DMS 273 treated with DMSO at 0.1 percent for 48 hours (cell line): Measurements from ENCODE around the gene GCK.

Experiments used
- DNase-seq: peaks from one replicate; lab custom pipeline; 2025; lab: John Stamatoyannopoulos, UW

GCK gene

DNA sequence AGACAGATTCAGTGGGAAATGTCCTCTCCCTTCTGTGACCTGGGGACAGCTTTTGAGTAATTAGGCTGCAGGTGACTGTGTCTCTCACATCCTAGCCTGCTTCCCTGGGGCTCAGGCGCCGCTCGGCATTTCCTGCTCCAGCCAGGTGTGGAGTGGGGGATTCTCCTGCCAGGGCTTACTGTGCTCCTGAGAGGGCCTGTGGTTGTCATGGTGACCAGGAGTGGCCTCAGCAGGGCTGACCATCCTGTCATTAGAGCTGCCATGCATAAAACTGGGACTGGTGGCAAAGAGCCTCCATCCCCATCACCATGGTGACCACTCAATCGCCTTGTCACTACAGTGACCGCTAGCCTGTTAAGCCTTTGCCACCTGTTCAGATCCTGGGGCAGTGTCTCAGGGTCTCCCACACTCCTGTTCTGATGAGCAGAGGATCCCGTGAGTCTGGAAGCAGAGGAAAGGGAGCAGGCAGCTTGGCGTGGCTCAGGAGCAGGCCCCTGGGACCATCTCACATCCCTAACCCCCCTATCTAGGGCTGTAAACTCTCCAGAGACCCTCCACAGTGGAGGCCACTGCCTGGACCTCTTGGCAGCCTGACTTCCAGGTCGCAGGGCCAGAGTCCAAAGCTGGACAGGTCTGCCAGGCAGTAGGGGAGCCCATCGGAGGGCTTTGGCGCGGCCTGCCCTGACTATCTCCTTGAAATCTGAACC, at the start of gene GCK:
GCK (minus strand) TSS at position 154 of the 707 bp plus-strand sequence. CDS start 486 bp downstream, outside the sequence.
- DNase-seq = no peak

DNA sequence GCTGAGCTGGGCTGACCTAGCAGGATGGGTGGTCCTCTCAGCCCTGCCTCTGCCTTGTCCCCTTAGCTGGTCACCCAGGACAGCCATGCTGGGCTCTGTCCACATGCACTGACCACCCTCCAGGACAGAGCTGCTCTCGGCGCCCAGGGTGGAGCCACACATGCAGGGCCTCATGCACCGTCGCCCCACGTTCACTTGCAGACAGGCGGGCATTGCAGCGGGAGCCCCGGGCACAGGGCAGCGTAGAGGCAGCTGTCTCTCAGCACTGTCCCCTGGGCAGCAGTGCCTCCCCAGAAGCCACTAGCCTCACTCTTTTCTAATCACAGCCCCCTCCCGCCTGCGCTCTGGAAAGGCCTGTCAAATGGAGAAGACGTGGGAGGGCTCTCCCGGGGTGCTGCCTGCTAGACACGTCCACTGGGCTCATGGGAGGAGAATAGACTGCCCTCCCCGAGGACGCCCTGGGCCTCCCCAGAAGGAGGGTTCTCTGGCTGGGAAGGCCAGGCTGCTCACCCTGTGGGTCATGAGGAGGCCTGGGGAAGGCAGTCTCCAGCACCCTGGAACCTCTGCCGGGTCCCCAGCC, 49.0 kb upstream of the GCK start:
- DNase-seq = no peak

DNA sequence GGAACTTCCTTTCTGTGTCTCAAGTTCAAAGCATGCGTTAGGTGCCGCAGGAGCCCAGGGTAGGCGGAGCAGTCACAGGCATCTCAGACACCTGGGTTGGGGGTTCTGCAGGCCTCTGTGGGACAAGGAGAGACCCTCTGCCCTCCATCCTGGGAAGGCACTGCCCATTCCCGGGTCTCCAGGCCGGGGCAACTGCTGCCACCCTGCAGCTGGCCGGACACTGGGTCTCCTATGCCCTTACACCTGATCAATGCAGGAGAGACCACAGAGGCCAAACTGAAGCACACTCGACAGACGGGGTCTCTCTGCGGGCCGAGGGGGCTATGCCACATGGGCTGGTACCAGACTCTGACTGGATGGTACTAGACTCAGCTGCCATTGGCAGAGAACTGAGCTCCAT, 48.5 kb upstream of the GCK start:
- DNase-seq = no peak

DNA sequence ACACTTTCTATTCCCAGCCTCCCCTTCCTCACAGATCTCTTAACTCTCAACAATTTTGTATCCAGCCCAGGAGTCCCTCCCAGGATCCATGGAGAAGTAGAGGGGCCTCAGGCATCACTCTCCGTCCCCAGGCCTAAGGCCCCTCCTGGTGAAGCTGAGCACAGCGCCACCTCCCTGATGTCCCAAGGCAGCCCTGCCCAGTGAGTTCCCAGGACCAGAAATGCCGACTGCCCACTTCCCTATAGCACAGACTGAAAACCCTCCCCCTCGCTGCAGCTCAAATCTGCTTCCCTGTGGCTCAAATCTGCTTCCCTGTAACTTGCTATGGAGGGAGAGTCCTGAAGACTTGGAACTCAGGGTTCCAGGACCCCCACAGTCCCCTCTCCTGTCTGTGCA, 47.1 kb upstream of the GCK start:
- DNase-seq = no peak

DNA sequence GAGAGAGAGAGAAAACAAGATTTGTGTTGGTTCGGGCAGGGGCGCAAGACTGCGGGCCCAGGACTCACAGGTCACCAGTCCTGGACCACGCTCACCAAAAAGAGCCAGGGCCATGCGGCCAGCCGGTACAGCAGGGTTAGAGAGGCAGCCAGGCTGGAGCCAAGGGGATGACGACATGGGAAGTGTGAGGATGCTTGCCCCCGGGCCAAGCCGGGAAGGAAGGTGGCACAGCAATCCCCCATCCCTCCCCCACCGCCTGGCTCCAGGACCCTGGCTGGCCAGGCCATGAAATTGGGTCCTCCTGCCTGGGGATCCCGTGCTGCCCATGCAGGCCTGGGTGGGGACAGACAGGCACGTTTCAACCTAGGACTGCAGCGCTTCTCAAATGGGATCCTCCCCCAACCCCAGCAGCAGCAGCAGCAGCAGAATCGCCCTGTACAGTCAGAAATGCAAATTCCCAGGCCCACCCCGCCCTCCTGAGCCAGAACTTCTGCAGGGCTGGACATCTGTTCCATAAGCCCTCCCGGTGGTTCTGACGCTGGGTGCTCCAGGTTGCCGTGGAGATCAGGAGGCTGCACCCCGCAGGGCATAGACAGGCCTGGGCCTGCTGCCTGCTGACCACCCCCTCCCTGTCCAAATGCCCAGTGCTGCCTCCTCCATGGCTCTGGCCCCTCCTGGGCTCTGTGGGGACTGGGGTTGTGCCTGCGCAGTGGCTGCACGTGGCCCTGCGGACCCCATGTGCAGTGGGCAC, 46.5 kb upstream of the GCK start:
- no peak for DNase-seq

DNA sequence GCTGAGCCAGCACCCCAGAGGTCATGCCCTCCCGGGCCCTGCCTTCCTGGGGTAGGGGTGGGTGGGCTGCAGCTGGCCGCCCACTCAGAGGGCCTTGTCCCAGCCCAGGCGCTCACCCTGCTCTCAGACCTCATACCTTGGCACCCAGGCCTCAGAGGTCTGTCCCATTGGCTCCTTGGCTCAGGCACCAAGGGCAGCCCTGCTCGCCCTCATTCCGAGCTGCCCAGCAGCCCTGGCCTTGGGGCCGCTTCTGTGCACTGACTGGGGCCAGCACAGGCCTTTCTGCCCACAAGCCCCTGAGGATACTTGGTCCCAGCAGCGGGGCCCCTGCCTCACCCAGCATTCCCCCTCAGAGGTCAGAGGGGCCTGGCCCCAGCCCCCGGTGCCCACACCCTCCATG, 45.8 kb upstream of the GCK start:
- no peak for DNase-seq

DNA sequence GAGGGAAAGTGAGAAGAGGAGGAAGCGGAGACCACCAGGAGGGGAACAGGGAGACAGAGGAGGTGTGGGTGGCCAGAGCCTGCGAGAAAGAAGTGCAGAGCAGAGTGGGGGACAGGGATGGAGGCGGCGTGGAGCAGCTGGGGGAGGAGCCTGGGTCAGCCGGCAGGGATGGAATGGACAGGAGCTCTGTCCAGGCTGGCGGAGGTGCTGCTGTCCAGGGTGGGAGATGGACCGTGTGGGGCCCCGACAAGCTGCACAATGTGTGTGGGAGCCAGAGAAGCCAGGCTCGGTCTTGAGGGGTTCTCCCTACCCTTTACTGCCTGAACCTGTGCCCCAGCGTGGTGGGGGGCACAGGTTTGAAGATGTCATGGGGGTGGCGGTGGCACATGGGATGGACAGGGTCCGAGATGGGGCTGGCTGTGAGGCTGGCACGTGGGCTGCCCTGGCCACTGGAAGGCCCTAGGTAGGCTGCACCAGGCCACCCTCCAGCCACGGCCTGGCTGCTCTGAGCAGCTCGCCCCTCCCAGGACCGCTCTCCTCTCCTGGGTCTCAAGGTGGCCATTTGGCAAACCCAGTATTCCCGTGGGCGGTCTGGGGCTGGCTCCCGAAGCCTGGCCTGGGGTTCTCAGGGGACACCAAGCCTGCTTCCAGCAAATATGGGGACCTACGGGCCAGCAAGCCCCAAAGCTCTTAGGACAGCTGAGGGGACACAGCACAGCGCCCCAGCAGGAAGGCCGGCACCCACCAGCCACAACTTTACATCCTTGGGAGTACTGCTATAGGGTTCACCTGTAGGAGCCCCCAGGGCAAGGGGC, 43.9 kb upstream of the GCK start:
- DNase-seq = no peak

DNA sequence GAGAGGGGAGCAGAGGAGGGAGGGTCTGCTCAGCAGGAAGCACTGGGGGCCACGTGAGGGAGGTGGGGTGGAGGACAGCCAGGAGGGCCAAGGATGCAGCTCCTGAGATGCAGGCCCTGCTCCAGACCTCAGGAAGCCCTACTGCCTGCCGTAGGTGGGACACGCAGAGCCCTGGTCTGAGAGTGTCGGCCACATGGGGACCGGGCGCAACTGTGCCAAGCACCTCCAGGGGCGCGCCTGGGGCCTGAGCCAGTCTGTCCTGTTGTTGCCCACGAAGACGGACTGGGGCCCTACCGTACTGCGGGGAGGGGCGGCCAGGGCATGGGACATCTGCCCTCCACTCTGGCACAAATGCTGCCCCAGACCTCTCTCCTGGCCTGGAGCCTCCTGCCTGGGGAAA, 43.2 kb upstream of the GCK start:
- no peak for DNase-seq

DNA sequence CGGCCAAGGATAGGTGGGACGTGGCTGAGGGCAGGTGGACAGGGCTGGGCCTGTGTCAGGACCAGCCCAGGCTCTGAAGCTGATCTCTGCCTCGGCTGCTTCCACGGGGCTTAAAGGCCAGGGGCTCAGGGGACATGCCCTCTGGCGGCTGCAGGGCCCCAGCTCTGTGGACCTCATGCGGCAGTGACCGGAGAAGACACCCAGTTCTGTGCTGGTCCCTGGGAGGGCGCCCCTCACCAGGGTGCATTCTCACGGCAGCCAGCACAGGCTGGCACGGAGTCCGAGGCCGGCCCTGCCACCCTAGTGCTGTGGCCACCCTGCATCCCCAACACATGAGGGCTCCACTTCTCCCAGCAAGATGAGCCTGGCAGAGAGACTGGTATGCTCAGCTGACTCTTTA, 41.8 kb upstream of the GCK start:
- no peak for DNase-seq

DNA sequence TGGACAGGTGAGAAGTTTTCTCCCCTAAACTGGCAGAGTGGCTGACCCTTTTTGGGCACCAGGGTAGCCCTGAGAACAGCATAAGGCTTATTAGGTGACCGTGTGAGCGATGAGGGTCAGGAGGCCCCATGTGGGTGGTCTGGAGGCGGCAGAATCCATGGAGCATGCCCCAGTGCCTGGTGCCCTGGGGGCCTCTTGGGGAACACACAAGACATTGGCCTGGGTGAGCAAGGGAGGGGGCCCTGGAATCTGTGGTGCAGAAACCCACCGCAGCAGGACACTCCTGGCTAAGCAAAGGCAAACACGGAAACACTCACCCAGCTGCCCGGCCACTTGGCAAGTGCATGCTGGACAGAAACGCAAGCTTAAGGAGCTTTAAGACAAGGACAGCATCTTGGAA, 41.0 kb upstream of the GCK start:
- DNase-seq = no peak

DNA sequence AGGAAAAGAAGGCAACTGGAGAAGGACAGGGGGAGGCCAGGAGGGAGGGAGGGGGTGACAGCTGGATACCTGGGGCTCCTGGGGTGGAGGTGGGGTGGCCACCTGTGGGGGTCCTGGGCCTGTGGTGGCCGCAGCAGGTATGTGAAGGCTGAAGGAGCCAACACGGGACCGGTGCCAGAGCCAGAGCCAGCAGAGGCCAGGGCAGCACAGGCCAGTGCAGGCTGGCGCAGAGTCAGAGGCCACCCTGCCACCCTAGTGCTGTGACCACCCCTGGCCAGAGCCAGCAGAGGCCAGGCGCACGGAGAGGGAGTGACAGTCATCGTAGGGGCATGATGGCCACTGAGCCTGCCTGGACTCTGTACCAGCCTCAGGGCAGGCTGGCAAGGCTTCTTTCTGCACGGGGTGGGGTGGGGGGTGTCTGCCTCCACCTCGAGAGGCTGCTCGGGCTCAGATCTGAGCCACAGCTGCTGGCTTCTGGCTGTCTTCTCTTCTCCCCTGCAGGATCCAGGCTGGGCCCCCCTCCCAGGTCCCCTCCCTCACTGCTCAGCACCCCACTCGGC, 40.4 kb upstream of the GCK start:
- no peak for DNase-seq

DNA sequence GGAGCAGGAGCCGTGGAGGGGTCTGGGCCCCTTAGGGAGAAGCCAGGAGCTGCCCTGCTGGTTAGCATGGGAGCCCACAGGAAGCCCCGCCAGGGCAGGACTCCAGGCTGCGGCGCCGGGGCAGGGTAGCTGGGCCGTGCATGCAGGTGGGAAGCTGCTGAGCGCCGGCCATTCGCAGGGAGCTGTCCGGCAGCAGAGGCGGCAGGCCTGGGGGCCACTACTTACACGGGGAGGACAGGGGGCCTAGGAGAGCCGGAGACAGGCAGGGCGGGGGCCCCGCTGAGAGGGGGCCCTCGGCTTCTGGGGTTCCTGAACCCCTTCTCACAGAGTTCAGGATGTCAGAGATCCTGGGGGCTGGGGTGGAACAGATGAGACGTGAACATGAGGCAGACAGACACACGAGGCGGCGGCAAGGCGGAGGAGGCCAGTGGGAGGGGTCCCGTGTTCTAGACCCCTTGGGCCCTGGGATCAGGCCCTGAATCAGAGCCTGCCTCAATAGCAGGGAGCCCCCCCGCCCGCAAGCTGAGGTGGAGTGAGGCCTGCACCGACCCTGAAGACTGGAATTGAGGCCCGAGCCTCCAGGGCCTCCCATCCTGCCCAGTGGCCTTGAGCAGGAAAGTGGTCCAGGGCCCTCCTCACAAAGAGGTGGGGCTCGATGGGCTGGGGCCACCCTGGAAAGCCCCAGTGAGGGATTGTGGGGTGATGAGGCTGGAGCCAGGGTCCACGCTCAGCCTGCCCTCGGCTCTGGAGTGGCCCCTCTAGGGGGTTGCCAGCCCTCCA, 39.5 kb upstream of the GCK start:
- DNase-seq = no peak

DNA sequence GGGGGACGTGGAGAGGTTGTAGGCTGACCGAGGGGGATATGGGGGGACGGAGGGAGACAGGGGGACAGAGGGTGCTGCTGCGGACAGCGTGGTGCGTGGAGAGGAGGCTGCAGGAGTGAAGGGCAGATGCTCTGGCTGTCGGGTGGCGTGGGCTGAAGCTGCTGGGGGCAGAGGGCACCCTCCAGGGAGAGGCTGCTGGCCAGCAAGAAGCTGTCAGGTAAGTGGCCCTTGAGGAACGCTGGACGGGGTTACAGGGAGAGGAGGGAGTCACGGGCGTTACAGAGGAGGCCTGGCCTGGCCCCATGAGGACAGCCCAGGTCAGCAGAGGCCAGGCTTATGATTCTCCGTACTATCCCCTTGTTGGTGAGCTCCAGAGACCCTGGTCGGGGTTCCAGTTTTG, 38.7 kb upstream of the GCK start:
- no peak for DNase-seq

DNA sequence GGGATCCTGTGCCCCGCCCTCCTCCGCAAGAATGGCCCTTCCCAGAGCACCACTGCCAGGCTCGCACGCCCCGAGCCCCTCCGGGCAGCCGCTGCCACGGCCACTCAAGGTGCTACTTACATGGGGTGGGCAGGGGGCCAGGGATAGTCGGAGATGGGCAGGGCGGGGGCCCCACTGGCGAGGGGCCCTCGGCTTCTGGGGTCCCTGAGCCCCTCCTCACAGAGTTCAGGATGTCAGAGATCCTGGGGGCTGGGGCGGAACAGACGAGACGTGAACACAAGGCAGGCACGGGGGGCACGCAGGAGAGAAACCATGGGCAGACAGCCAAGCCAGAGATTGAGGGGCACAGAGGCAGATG, 37.1 kb upstream of the GCK start:
- DNase-seq = no peak

DNA sequence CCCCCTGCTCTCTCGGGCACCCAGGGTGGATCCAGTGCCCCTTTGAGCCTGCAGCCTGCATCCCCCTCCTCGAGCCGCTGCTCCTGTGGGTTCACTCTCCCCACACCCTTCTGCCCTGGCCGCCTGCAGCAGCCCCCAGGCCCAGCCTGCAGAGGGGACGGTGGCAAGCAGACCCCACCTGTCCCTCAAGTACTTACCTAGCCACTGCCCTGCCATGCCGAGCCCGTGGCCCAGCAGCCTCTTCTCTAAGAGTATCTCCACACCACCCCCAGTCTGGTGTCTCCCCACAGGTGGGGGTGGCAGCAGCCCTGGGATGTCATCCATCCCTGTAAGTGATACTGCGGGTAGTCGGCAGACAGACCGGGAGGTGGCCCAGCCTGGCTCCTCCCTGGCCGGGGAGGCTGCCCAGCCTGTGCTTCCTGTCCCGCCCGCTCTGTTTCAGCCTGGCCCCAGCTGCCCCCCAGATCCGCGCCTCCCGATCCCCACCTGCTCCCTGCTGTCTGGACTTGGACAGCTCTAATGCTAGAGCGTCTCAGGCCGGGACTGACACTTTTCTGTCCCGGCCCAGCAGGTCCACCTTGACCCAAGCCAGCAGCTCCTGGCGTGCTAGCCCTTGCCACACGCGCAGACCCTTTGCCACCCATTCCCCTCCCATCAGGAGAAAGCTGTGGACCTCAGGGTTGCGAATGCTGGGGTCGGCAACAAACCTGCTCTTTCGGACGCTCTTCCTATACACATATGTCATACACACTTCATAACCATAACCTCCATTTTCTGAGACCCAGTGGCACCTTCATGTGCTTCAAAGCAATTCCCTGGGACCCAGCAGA, 36.5 kb upstream of the GCK start:
- no peak for DNase-seq

DNA sequence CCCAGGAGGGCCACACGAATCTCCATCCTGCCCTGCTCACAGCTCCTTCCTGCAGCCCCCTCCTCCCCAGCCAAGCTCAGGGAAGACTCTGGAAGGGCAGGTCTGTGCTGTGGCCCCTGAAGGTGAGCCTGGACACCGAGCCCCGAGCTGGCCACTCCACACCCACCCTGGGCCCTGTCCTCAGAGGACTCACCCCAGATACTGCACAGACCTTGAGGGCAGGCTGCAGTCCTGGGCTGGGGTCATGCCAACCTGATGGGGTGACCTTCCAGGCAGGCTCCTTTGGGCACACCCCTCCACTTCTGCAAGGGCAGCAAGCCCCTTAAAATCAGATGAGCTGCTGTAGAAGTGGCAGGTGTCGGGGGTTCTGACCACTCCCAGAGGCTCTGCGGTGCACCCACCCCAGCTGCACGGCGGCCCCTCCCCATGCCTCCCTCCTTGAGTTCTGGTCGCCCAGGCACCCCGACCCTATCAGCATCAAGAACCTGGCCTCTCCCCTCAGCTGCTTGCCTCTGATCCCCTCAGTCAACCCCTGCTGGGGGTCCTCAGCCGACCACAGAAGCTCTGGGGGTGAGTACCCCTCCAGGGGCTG, 35.8 kb upstream of the GCK start:
- no peak for DNase-seq

DNA sequence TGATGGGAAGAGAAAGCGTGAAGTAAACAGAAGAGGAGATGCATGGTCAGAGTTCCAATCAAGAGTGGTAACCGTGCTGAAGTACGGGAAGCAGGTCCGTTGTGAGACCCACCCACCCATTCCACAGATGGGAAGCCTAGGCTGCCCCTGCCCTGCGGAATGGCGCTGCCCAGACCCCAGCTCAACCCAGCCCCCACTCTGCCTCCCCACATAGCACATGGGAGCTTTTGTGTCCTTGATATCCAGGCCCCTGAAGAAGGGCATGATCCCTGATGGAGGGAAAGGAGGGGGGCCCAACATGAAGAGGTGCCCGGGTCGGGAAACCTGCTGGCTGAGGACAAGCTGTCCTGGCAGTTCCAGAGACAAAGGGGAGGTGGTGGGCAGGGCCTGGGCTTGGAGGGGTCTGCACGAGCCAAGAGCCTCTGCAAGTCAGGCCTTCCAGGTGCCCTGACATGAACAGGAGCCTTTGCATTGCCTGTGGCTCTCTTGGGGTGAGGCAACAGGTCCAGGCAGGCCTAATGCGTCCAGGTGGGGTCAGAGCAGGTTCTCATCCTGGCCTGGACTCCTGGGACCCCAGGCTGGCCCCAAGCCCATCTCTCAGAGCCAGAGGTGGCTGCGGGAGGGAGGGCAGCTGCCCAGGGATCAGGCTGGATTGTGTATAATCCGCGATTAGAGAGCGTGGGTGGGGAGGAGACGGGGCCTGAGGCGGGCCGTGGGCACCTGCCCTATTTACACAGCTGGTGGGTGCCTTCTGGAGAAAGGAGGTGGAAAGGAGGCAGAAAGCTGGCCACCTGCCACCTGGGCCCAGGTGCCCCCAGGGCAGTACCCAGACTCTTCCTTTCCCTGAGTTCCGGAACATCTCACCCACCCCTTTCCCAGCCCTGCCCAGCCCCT, 35.1 kb upstream of the GCK start:
- DNase-seq = no peak

DNA sequence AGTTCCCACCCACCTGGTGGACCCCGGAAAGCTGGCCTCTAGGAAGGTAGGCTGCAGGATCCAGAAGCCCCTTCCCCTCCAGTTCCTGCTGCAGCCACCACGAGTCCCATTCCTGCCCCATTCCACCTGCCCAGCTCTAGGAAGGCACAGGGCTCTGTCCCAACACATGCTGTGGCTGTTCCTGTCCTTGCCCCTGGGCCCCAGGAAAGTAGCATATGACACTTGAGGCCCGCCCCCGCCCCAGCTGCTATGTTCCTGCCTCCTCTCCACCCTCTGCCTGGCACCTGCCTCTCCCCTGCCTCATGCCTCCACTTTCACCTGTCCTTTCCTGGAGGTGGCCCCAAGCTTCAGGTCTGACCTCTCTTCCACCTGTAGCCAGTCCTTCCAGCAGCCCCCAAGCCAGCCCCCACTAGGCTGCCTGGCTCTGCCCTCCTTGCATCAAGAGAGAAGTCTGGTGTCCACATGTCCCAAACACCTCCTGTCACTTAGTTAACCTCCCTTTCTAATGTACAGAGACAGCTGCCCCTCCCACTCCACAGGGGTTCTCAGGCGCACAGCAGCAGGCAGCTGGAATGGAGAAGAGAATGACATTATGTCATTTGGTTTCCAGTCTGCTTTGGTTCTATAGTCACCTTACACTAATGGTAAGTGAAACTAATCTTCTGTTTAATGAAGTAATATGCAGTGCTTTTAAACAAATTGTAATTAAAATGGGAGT, 34.3 kb upstream of the GCK start:
- DNase-seq = peak; percentile 72
